ENCODE data around the gene DENND2A. TPM values are rescaled to one million over a fixed set of nuclear protein-coding genes. Genes with fewer than 3 reads are reported as not detected.
"Not testable (repeated sequence)": the region's sequence is repeated elsewhere in the genome, so short reads cannot be mapped to it uniquely, and the experiment has no call there.

DENND2A gene
- total RNA-seq, 4 donors from 2014 or later: 25.2 to 83.5 (median 46.5) TPM

GRCh38 chr7:140677496-140677895, 36.9 kb upstream of the DENND2A start:
- no peak for ATAC-seq
- 84 to 96% methylated on average over 3 of the region's 3 CpGs for WGBS, 2 donors (ENCODE audit: low coverage in 1 of 2)
- Histone ChIP-seq H3K27me3 (no peaks in the 10 kb centered on the region), H3K27ac (no peak overlapping the region), H3K9me3 (no peaks in the 10 kb centered on the region), H3K36me3 (peaks cover 0 to 63% of the 10 kb centered on the region in 2 donors), H3K4me1 (peaks cover 0 to 37% (median 5%) of the 10 kb centered on the region in 3 donors), H3K4me3 (no peak overlapping the region)
- TF ChIP-seq EP300 (IDR thresholded peaks at IDR 0.05) (no peak), POLR2AphosphoS5 (IDR thresholded peaks at IDR 0.05) (no peak), CTCF (IDR thresholded peaks at IDR 0.05) (no peak), POLR2A (IDR thresholded peaks at IDR 0.05) (no peak)

- WGBS, 2 donors (ENCODE audit: low coverage in 1 of 2): 92 to 93% methylated on average over 8 to 10 of the region's 11 CpGs
- not testable (repeated sequence) for H3K27me3 ChIP-seq, H3K9me3 ChIP-seq, H3K27ac ChIP-seq, H3K4me3 ChIP-seq, ATAC-seq
- Histone ChIP-seq H3K36me3 (peaks cover 0 to 58% of the 10 kb centered on the region in 2 donors), H3K4me1 (peaks cover 0 to 43% (median 5%) of the 10 kb centered on the region in 3 donors)
Measured at GRCh38 chr7:140676956-140677355, 36.3 kb upstream of the DENND2A start.

GRCh38 chr7:140676306-140676705, 35.7 kb upstream of the DENND2A start:
- Histone ChIP-seq H3K27ac (no peak overlapping the region), H3K4me1 (peaks cover 0 to 47% (median 5%) of the 10 kb centered on the region in 3 donors), H3K4me3 (no peak overlapping the region), H3K9me3 (no peaks in the 10 kb centered on the region), H3K27me3 (no peaks in the 10 kb centered on the region), H3K36me3 (peaks cover 0 to 51% of the 10 kb centered on the region in 2 donors)
- no peak for TF ChIP-seq EP300 (IDR thresholded peaks at IDR 0.05)
- no peak for TF ChIP-seq POLR2A (IDR thresholded peaks at IDR 0.05)
- TF ChIP-seq CTCF (IDR thresholded peaks at IDR 0.05): no peak
- no peak for TF ChIP-seq POLR2AphosphoS5 (IDR thresholded peaks at IDR 0.05)
- WGBS, 2 donors (ENCODE audit: low coverage in 1 of 2): 83 to 100% methylated on average over 2 to 3 of the region's 3 CpGs
- ATAC-seq: no peak

GRCh38 chr7:140675726-140676125, 35.1 kb upstream of the DENND2A start:
- H3K9me3 ChIP-seq: no peaks in the 10 kb centered on the region
- peak overlapping the region in 1 of 4 donors; percentile 87 for H3K27ac ChIP-seq
- WGBS, 2 donors (ENCODE audit: low coverage in 1 of 2): 54 to 60% methylated on average over 2 to 4 of the region's 4 CpGs
- peaks cover 0 to 45% of the 10 kb centered on the region in 2 donors for H3K36me3 ChIP-seq
- no peak for TF ChIP-seq POLR2A (IDR thresholded peaks at IDR 0.05)
- no peak for TF ChIP-seq EP300 (IDR thresholded peaks at IDR 0.05)
- no peak for TF ChIP-seq POLR2AphosphoS5 (IDR thresholded peaks at IDR 0.05)
- TF ChIP-seq CTCF (IDR thresholded peaks at IDR 0.05): no peak
- peaks cover 0 to 47% (median 5%) of the 10 kb centered on the region in 3 donors for H3K4me1 ChIP-seq
- no peak for ATAC-seq
- no peaks in the 10 kb centered on the region for H3K27me3 ChIP-seq
- H3K4me3 ChIP-seq: no peak overlapping the region

GRCh38 chr7:140674899-140675701, 34.5 kb upstream of the DENND2A start:
- Histone ChIP-seq H3K36me3 (peaks cover 0 to 39% of the 10 kb centered on the region in 2 donors), H3K27me3 (no peaks in the 10 kb centered on the region), H3K4me1 (peaks cover 0 to 47% (median 5%) of the 10 kb centered on the region in 3 donors), H3K4me3 (no peak overlapping the region), H3K27ac (peak overlapping the region in 2 of 4 donors; percentile 86 to 87), H3K9me3 (no peaks in the 10 kb centered on the region)
- TF ChIP-seq POLR2A (IDR thresholded peaks at IDR 0.05) (no peak), POLR2AphosphoS5 (IDR thresholded peaks at IDR 0.05) (peak; percentile 38), EP300 (IDR thresholded peaks at IDR 0.05) (no peak), CTCF (IDR thresholded peaks at IDR 0.05) (peak in 3 of 4 experiments; percentile 32 to 60 (median 52))
- ATAC-seq: peak; percentile 57
- 43 to 50% methylated on average over 6 to 7 of the region's 8 CpGs for WGBS, 2 donors (ENCODE audit: low coverage in 1 of 2)

All from gastroesophageal sphincter (tissue), 4 donors.